K562 (cell line): ENCODE measurements around the gene ZBTB18. TPM values are rescaled to one million over a fixed set of nuclear protein-coding genes. Genes with fewer than 3 reads are reported as not detected.

Source experiments
- CLOCK ChIP-seq: fragments of 250-450 bp; sonication (Bioruptor Pico); IDR thresholded peaks from 2 replicates; pipeline ENCODE4 v1.4.0; 2020; ENCODE audit warnings: mild to moderate bottlenecking, moderate library complexity, borderline replicate concordance
- DDX20 ChIP-seq: fragments of 450-650 bp; IDR thresholded peaks from 2 replicates; pipeline ENCODE4 v1.6.1; 2016; ENCODE audit warnings: missing genetic modification characterization, low read depth, mild to moderate bottlenecking, missing compliant biosample characterization, moderate library complexity
- ETV1 ChIP-seq: fragments of 450-650 bp; conservative IDR thresholded peaks from 2 replicates; pipeline ENCODE4 v1.6.1; 2016; ENCODE audit warnings: missing genetic modification characterization, control low read depth, low read depth, missing compliant biosample characterization
- KDM4B ChIP-seq, 2 experiments: fragments of 450-650 bp in 1 of 2; sonication (generic) in 1 of 2; IDR thresholded peaks; 2 replicates each; pipeline ENCODE4 v1.6.1; 2016 to 2017; ENCODE audit warnings: borderline replicate concordance in 2 of 2, antibody characterized with exemption in 1 of 2, low read depth in 1 of 2, mild to moderate bottlenecking in 1 of 2
- KLF1 ChIP-seq: fragments of 450-650 bp; IDR thresholded peaks from 2 replicates; pipeline ENCODE4 v1.6.1; 2016; ENCODE audit warnings: missing genetic modification characterization, missing compliant biosample characterization
- NCOA2 ChIP-seq, 2 experiments: fragments of 450-650 bp; IDR thresholded peaks; 2 replicates each; pipeline ENCODE4 v1.6.1; 2018; ENCODE audit warnings: mild to moderate bottlenecking in 2 of 2, moderate library complexity in 1 of 2; ENCODE audit not compliant: partially characterized antibody in 2 of 2
- TAF9B ChIP-seq: fragments of 450-650 bp; IDR thresholded peaks from 2 replicates; pipeline ENCODE4 v1.6.1; 2018; ENCODE audit warnings: mild to moderate bottlenecking; ENCODE audit not compliant: partially characterized antibody
- ZEB2 ChIP-seq: fragments of 450-650 bp; IDR thresholded peaks from 2 replicates; pipeline ENCODE4 v1.6.1; 2016
- polyA plus RNA-seq, 8 experiments: library from polyadenylated mRNA; depleted of rRNA in 4 of 8; stranded (reverse) in 5 of 8; unstranded in 3 of 8; fragments of >200 nt; fragmentation: Nextera tagmentation in 2 of 8; fragmentation: Illumina TruSeq in 1 of 8; extraction: Ambion mirVana in 2 of 8; extraction: Trizol in 1 of 8; gene quantifications; 2 replicates each; pipeline versions ENCODE4 v1.2.1 to v1.2.3, GENCODE V29; 2011 to 2014; ENCODE audit warnings: inconsistent platforms in 1 of 8, missing spikeins in 1 of 8
- total RNA-seq, 7 experiments: library from RNA; depleted of rRNA in 6 of 7; stranded (reverse); fragments of >200 nt in 6 of 7; fragmentation: Illumina TruSeq in 2 of 7; extraction: Trizol in 2 of 7; gene quantifications; 2 replicates each; pipeline versions ENCODE4 v1.2.1 to v1.2.3, GENCODE V29; 2011 to 2021; ENCODE audit warnings: low replicate concordance in 1 of 7
- TF ChIP-seq, protein P1 (sequence below), 2 experiments: fragments of 200-800 bp in 1 of 2; sonication (Bioruptor generic) in 1 of 2; sonication (generic) in 1 of 2; formaldehyde crosslinking in 1 of 2; IDR thresholded peaks in 1 of 2; conservative IDR thresholded peaks in 1 of 2; 2 replicates each; pipeline versions ENCODE4 v1.5.0 to v1.6.1; 2016 to 2020; ENCODE audit warnings: missing compliant biosample characterization in 1 of 2, missing genetic modification characterization in 1 of 2, missing genetic modification reagents in 1 of 2
- TF ChIP-seq, protein P2 (sequence below), 2 experiments: fragments of 250-450 bp in 1 of 2; fragments of 450-650 bp in 1 of 2; sonication (Bioruptor Pico) in 1 of 2; IDR thresholded peaks; 2 replicates each; pipeline versions ENCODE4 v1.6.1 to v1.8.0; 2016 to 2021; ENCODE audit warnings: mild to moderate bottlenecking in 2 of 2, moderate library complexity in 2 of 2, missing compliant biosample characterization in 1 of 2, missing genetic modification characterization in 1 of 2
- TF ChIP-seq, protein P3 (sequence below): sonication (generic); formaldehyde crosslinking; IDR thresholded peaks from 2 replicates; pipeline ENCODE4 v1.8.1; 2023; ENCODE audit warnings: mild to moderate bottlenecking, missing genetic modification reagents, moderate library complexity
- TF ChIP-seq, protein P4 (sequence below), 2 experiments: IDR thresholded peaks; 2 replicates each; pipeline ENCODE4 v1.6.1; 2011; ENCODE audit warnings: borderline replicate concordance in 1 of 2, control low read depth in 1 of 2, low read depth in 1 of 2, low read length in 1 of 2, mild to moderate bottlenecking in 1 of 2, mixed read lengths in 1 of 2, moderate library complexity in 1 of 2; ENCODE audit not compliant: insufficient read depth in 1 of 2, insufficient read length in 1 of 2, poor library complexity in 1 of 2, severe bottlenecking in 1 of 2; ENCODE audit errors: extremely low read depth in 1 of 2

Gene ZBTB18
- total and polyA plus RNA-seq, 9 of the 15 experiments (the other 6 are each of a cell fraction or from before 2014, with no cell fraction given) = 0.13 to 2.6 (median 1.6) TPM

DNA sequence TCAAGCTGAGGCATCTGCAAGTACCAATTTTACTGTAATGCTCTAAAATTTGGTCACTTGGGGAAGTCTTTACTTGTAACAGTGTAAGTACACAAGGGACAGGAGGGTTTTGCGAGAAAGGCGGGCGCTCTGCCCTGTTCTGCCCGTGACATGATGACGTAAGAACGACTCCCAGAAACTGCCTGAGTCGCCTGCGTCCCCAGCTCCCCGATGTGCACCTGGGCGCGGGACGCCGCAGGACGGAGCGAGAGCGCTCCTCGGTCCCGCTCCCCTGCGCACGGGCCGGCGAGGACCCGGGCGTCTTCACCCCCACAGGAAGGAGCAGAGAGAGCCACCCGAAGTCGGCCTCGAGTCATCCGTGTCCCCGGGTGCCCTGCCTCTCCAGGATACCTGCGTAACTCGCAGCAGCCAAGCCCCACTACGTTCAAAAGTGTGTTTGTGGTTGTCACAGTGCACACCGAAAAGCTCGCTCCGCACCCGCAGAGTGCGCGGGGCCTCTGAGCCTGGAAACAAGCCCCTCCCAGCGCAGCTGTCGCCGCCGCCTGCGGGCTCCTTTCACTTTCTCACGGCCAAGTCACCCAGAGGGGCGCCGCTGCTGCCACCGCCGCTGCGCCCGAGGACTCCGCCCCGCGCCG is 3.3 kb upstream of the ZBTB18 start (continued):
- no peak; the same call in 1 of the 2 replicates for TF ChIP-seq ETV1 (tag)
- TF ChIP-seq, protein P1, sequence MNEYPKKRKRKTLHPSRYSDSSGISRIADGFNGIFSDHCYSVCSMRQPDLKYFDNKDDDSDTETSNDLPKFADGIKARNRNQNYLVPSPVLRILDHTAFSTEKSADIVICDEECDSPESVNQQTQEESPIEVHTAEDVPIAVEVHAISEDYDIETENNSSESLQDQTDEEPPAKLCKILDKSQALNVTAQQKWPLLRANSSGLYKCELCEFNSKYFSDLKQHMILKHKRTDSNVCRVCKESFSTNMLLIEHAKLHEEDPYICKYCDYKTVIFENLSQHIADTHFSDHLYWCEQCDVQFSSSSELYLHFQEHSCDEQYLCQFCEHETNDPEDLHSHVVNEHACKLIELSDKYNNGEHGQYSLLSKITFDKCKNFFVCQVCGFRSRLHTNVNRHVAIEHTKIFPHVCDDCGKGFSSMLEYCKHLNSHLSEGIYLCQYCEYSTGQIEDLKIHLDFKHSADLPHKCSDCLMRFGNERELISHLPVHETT (CRISPR knock-in tag; conservative IDR thresholded peaks at IDR 0.05 in 1 of 2, IDR thresholded peaks at IDR 0.05 in 1 of 2) = peak in 1 of 2 experiments; percentile 74; a peak in 1 of 4 replicates
- TF ChIP-seq, protein P2, sequence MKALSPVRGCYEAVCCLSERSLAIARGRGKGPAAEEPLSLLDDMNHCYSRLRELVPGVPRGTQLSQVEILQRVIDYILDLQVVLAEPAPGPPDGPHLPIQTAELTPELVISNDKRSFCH (CRISPR knock-in tag; IDR thresholded peaks at IDR 0.05) = no peak
- TF ChIP-seq, protein P2 (tag; IDR thresholded peaks at IDR 0.05) = peak; percentile 54; the same call in 1 of the 2 replicates
- TF ChIP-seq DDX20 (tag) = no peak
- TF ChIP-seq KDM4B (IDR thresholded peaks at IDR 0.05; ENCODE audit: borderline replicate concordance in 2 of 2, low read depth in 1 of 2) = 0 out of 4 replicates have a peak, but pooled peaks of 1 of the 2 experiments have one; percentile 15
- TF ChIP-seq, protein P3, sequence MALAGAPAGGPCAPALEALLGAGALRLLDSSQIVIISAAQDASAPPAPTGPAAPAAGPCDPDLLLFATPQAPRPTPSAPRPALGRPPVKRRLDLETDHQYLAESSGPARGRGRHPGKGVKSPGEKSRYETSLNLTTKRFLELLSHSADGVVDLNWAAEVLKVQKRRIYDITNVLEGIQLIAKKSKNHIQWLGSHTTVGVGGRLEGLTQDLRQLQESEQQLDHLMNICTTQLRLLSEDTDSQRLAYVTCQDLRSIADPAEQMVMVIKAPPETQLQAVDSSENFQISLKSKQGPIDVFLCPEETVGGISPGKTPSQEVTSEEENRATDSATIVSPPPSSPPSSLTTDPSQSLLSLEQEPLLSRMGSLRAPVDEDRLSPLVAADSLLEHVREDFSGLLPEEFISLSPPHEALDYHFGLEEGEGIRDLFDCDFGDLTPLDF = peak; percentile 60; the same call in 1 of the 2 replicates
- TF ChIP-seq CLOCK = no peak
- no peak; the same call in 1 of the 2 replicates for TF ChIP-seq ZEB2
- TF ChIP-seq TAF9B = peak; percentile 34
- TF ChIP-seq, protein P4, sequence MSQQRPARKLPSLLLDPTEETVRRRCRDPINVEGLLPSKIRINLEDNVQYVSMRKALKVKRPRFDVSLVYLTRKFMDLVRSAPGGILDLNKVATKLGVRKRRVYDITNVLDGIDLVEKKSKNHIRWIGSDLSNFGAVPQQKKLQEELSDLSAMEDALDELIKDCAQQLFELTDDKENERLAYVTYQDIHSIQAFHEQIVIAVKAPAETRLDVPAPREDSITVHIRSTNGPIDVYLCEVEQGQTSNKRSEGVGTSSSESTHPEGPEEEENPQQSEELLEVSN (IDR thresholded peaks at IDR 0.05; ENCODE audit: borderline replicate concordance in 1 of 2, extremely low read depth in 1 of 2, insufficient read depth in 1 of 2, insufficient read length in 1 of 2, low read depth in 1 of 2, low read length in 1 of 2, poor library complexity in 1 of 2, severe bottlenecking in 1 of 2) = peak; percentile 51 to 58
- peak; percentile 25; the same call in 1 of the 2 replicates for TF ChIP-seq KLF1 (tag)
- TF ChIP-seq NCOA2 (IDR thresholded peaks at IDR 0.05; ENCODE audit: partially characterized antibody in 2 of 2) = no peak
